GM19193 (cell line): ENCODE measurements around the gene ENTPD2.

Source experiments
- POLR2A ChIP-seq: IDR thresholded peaks from 4 replicates; pipeline ENCODE4 v1.6.1; 2011; ENCODE audit not compliant: insufficient read depth, insufficient read length; ENCODE audit errors: extremely low read depth

ENTPD2 gene

DNA sequence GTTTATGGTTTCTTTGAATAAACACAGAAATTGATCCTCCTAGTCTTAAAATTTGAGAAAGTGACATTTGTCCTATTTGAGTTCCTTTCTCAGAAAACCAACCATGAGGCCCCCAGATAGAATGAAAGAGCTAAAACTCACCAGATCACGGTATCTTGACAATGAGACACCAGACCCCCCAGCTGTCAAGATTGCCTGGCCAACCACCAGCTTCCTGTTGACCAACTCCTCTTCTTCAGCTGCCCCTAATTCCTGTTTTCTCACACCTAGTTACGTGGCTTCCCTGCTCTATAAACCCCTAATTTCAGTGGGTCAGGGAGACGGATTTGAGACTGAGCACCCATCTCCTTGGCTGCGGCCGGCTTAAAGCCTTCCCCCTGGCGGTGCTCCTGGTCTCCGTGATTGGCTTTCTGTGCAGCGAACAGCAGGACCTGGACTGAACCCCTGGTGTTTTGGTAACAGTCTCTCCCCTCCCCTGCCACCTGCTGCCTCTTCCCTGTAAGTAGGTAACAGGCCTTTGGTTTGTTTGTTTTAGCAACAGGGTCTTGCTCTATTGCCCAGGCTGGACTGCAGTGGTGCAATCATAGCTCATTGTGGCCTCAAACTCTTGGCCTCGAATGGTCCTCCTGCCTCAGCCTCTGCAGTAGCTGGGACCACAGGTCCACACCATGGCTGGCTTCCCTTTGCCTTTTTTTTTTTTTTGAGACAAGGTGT lies 4.8 kb upstream of the ENTPD2 start:
- no peak for TF ChIP-seq POLR2A

GRCh38 chr9:137057545-137057944 lies 3.7 kb upstream of the ENTPD2 start:
- TF ChIP-seq POLR2A: no peak

- TF ChIP-seq POLR2A: no peak
These were observed 3.0 kb upstream of the ENTPD2 start for GRCh38 chr9:137056739-137057415.

DNA sequence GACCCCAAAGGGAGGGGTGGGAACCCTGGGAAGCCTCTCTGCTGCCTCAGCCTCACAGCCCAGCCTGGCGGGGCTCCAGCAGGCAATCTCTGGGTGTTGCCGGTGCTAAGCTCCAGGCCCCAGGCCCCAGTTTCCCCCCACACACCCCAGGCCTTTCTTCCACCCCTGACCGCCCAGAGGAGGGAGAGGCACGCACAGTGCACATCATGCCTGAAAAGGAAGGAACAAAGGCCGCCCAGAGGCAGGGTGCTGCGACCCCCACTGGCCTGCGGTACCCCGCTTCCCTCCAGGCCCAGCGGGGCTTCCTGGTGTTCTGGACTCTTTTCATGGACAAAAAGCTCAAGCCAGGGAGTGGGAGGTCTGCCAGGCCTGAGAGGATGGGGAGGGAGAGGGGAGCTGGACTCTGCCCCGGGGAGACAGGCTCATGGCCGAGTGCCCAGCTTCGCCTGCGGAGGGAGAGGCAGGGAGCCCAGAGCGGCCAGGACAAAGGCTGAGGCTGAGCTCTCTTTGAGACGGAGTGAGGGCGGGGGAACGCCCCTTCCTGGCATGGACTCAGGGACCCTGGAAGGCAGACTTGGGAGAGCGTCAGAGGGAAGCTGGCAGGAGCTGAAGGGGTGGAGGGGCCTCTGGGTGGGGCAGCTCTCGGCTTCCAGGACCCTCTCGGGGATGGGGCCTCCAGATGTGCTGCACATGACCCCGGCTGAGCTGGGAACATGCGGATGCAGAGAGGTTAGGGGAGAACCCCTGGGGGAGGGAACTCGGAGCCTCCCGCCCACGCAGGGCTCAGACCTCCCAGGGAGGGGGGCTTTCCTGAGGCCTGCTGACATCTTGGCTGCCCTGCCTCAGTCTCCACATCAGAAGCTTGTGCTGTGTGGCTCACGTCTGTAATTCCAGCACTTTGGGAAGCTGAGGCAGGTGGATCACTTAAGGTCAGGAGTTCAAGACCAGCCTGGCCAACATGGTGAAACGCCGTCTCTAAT lies 1.8 kb upstream of the ENTPD2 start:
- TF ChIP-seq POLR2A: no peak

DNA sequence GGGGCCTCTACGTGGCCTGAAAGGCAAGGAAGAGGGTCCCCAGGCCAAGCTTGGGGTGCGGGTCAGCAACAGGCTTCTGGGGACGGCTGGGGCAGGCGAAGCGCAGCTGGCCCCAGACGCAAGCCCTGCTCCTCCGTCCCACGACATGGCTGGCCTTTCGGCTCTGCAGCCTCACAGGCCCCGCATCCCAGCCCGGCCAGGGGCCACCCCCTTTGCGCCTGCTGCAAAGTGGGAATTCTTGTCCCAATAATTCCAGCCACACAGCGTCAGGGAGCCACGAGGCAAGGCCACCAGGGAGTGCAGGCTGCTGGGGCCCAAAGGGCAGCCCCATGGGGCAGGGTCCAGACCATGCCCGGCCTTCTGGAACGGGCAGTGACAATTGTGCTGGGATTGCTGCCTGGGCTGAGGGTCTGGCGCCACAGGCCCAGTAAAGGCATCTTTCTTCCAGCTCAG lies 1.1 kb upstream of the ENTPD2 start:
- TF ChIP-seq POLR2A: no peak

DNA sequence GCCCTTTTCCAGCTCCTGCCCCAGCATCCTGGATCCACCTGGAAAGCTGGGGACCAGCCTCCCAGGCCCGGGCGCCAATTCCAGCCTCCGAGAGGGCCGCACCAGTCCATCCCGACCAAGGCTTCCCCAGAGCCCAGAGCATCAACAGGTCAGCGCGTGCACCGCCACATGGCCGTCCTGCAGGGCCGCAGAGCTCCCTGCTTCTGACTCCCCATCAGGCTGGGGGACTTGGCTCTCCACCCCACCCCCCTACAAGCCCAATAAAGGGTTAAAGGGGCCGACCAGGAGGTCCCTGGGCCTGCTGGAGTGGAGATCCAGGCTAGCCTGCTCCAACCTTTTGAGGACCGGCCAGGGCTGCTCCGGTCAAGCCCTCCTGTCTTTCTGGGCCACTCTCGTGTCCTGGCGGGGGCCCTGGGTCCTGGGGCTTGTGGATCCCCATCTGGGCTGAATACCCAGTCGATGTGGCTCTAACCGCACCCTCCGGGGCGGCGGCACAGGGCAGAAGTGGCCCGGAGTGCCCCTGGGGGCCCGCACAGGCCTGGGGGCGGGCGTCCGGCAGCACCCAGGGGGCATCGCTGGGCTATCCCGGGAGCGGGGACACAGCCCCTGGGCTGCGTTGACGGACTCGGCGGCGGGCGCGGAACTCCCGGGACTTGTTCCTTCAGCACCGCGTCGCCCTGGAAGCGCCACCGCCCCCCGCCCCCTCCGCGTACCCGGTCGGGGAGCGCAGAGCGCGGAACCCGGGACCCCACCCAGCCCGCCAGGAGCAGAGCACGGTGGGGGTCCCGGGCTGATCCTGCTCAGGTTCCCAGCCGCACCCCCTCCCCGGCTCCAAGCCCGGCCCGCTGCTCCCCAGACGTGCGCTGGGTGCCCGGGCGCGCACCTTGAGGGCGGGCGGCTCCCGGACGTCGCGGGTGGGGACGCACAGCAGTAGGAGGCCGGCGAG lies 590 bp downstream of the ENTPD2 start:
- TF ChIP-seq POLR2A: no peak

DNA sequence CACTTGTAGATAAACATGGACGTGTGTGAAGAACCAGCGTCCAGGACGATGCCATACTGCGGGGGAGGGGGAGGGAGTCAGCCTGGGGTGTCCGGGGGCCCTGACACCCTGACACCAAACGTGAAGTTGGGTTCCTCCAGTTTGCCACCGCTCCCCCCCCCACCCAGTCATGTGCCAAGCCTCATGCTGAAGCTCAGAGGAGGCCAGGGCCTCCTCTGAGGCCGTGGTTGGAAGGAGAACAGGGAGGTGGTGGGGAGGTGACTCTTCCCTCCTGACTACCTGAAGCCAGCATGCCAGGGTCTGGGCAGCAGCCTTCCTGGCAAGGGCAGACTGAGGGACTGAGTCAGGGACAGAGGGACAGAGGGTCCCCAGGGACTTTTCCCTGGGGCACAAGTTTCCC lies 1.6 kb downstream of the ENTPD2 start:
- no peak for TF ChIP-seq POLR2A

- no peak for TF ChIP-seq POLR2A
These were observed 2.6 kb downstream of the ENTPD2 start for GRCh38 chr9:137051145-137051724.

GRCh38 chr9:137050570-137050969 lies 3.3 kb downstream of the ENTPD2 start:
- no peak for TF ChIP-seq POLR2A

- no peak for TF ChIP-seq POLR2A
These were observed 4.1 kb downstream of the ENTPD2 start for GRCh38 chr9:137049544-137050449.

DNA sequence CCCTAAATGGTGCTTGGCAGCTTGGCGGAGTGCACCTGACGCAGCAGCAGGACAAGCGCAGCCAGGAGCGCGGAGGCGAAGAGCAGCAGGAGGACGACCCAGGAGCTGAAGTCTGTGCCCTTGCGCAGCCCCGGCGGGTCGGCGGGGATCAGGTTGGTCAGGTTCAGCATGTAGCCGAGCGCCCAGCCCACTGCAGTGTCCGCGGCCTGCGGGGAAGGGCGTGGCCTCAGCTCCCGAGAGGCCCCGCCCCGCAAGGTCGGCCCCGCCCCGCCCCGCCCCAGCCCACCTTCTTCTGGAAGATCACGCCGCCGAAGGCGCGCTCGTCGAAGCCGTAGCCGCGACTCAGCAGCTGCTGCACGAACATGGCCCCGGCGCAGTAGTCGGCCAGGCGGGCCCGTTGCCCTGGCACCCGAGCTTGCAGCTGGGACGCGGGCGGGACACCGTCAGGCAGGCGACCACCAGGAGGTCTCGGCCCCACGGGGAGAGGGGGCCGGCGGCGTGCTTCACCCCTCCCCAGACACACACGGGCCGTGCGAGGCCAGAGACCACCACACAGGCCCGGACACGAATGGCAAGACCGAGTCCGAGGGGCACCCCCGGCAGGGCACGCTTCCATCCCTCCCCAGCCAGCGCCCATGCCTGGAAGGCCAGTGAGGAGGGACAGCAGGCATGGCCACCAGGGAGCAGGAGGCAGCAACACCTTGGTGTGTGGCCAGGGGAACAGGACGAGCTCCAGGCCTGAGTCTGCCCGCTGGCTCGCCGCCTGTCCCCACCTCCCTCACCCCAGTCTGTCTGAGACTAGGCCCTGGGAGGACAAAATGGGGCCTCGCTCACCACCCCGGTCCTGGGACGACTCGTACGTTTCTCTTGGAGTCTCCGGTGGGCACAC lies 5.0 kb downstream of the ENTPD2 start:
- no peak for TF ChIP-seq POLR2A

DNA sequence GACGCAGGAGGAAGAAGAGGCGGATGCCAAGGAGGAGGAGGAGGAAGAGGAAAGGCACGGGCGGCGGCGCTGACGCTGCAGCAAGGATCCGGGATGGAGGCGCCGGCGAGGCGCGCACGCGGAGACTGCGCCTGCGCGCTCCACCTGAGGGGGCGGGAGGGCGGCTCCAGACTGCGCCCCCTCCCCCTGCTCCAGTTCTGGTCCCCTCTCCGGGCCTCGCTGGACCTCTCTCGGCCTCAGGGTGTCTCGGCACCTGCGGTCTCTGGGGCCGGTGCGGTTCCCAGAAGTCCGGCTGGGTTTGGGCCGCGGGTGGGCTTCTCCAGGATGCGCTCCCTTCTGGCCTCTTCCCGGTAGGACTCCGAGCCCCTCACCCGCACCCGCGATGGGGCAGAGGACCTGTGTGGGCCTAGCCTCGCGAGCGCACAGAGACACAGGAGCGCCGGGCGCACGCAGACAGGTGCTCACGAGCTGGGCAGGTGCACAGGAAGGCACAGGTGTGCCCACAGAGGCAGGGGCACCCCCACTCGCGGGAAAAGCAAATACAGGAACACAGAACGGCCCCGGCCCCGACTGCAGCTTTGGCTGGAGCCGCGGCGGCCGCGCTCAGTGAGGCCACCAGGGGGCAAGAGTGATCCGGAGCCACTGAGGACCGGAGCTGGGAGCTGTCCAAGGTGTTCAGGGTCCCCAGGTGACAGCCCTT lies 7.6 kb downstream of the ENTPD2 start, which contains the start of gene NPDC1:
Gene NPDC1, minus strand, starts transcription at position 90 of the 700 bp plus-strand sequence. CDS start 188 bp downstream, outside the sequence.
- no peak for TF ChIP-seq POLR2A
